ENCODE data around the gene COX8A. TPM values are rescaled to one million over a fixed set of nuclear protein-coding genes. Genes with fewer than 3 reads are reported as not detected.

The COX8A gene, protein sequence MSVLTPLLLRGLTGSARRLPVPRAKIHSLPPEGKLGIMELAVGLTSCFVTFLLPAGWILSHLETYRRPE
- 1,094 and 1,254 TPM in 2 replicates for total RNA-seq

DNA sequence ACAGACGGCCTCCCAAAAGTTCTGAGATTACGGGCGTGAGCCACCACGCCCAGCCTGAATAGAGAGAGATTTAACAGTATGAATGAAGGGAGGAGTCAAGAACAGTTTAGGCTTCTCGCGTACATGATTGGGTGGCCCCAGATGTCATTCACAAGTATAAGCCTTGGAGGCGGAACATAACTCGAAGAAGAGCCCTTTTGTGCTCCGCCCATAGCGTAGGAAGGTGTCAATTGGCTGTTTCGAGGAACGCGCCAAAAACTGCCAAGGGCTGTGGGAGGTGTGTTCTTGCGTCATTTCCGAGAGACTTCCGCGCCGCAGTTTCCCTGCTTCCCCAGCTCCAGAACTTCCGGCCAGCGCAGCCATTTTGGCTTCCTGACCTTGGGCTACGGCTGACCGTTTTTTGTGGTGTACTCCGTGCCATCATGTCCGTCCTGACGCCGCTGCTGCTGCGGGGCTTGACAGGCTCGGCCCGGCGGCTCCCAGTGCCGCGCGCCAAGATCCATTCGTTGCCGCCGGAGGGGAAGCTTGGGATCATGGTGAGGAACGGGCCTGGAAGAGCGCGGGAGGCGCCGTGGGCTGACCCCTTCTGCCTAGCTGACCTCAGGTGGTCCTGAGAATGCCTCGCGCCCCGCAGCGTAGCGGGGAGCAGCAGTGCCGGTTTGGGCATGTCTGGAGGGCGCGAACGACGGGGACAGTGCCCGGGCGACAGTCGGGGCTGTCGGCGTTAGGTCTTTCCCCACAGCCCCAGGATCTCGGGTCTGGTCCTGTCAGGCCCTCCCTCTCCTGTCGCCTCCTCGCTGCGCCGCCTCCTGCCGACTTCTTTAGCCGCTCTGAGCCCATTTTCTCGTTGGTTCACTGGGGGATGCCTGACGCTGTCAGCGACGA lies at the start of gene COX8A:
COX8A (plus strand) TSS at position 362 of the 885 bp plus-strand sequence; CDS start at position 423, 61 bp downstream.

DNA sequence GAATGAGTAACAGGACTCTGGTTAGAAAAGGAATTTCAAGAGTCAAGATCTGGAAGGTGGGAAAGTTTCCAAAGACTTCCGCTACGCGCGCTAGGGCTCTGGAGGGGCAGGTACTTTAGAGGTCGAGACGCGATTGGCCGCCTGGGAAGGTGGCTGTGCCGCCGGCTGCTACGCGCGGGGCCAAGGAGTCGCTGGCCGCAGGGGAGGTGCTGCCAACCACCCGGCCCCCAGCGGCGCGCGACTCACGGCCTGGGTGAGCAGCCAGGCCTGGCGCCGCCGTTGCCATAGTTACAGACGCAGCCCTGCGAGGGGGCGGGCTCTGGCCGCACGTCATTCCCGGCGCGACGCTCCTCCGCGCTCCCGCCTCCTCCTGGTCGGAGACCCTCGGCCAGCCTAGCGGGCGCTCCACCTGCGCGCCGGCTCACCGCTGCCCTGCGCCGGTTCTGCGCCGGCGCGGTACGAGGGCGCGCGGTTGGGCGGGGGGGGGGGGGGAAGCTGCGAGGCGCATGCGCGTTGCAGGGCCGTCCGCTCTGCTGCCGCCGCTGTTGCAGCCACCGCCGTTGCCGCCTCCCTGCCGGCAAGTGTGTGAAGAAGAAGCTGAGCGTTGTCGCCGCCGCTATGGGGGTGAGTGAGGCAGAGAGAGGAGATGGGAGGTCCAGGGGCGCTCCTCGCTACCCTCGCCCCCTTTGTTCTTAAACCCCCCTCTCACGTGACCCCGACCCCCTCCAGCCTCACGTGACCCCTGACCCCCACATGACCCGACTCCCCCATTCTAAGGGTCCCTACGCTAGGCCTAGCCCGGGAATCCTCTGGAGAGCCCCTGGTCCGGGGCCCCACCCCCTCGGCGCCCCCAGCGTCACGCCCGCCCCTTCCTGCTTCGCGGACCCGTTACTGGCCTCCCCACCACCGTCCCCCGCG lies 35.7 kb upstream of the COX8A start, which contains the start of gene NAA40:
NAA40 (plus strand) TSS at position 524 of the 918 bp plus-strand sequence; CDS start at position 619, 95 bp downstream.

DNA sequence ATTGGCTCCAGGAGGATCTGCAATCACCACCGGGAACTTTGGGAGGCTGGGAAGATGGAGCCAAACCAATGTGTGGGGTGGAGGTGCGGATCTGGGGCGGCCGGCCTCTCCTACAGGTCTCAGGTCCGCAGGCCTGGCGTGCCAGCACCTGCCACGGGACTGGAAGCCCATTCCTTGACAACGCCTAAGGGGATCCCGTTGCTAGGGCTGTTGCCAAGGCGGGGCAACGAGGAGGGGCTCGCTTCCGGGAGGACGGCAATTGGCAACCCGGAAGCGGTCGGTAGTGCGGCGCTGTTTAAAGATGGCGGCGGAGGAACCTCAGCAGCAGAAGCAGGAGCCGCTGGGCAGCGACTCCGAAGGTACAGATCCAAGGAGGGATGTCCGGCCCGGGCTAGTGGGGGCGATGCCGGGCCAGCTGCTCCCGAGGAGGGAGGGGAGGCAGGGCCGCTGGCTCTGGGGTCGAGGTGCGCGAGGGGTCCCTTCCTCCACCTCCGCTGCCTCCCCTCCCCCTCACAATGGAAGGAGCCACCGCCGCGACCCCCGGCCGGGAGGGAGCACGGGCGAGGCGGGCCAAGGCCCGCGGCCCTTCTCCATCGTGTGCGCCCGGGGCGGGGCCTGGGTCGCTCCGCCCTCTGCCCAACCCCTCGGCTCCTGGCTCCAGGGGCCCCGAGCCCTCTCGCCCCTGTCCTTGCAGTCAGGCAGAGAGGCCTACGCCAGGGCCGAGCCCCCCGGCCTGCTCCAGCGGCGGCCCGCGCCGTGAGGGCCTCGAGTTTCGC lies 11.9 kb downstream of the COX8A start, which contains the start of gene OTUB1:
OTUB1 (plus strand) TSS at position 283 of the 776 bp plus-strand sequence; CDS start at position 302, 19 bp downstream.

Other genes with a start within 250 kb of the COX8A start
- 9.2 and 16.0 TPM in 2 replicates for gene ZFTA, start 205.8 kb upstream of the COX8A start, total RNA-seq
- gene SPINDOC, start 161.2 kb upstream of the COX8A start, total RNA-seq, result 19.3 and 21.7 TPM in 2 replicates
- 13.7 and 14.8 TPM in 2 replicates for gene MARK2, start 135.5 kb upstream of the COX8A start, total RNA-seq
- 7.4 and 8.6 TPM in 2 replicates for gene RCOR2, start 57.5 kb upstream of the COX8A start, total RNA-seq
- 8.8 and 10.6 TPM in 2 replicates for gene NAA40, start 35.6 kb upstream of the COX8A start, total RNA-seq
- gene OTUB1, start 11.8 kb downstream of the COX8A start, total RNA-seq, result 114 and 130 TPM in 2 replicates
- under 0.01 TPM in 1 of 2 replicates, not detected in the other for gene FLRT1, start 61.3 kb downstream of the COX8A start, total RNA-seq
- 9.2 and 14.7 TPM in 2 replicates for gene MACROD1, start 191.5 kb downstream of the COX8A start, total RNA-seq
- gene STIP1, start 211.6 kb downstream of the COX8A start, total RNA-seq, result 200 and 219 TPM in 2 replicates
- gene FERMT3, start 232.1 kb downstream of the COX8A start, total RNA-seq, result 1.8 and 2.2 TPM in 2 replicates

All from bronchus fibroblast of lung (primary cell).